ENCODE data around the gene MED25. TPM values are rescaled to one million over a fixed set of nuclear protein-coding genes. Genes with fewer than 3 reads are reported as not detected.
A peak's percentile ranks its signal among the peaks of the same experiment; 100 is the strongest.

Gene MED25
- total RNA-seq, 1 donor from 2014 or later: 72.2 TPM

DNA sequence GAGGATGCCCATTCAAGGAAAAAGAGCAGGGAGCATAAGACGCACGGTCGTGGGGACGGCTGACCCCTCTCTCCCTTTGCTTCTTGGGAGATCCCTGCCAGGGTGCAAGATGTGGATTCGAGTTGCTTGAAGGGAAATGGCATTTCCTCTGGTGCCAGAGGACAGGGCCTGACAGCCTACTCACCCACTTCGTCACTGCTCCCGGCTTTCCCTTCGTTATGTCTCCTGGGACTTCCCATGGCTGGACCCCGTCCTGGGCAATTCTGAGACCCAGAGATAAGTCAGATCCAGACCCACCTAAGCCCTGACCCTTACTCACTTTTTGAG is 60.6 kb downstream of the MED25 start:
- Histone ChIP-seq H3K27me3 (ENCODE audit: insufficient read depth, low read length) (no peaks in the 10 kb centered on the region), H3K79me2 (ENCODE audit: insufficient read depth, low read length) (peaks cover 40% of the 10 kb centered on the region), H3K36me3 (ENCODE audit: insufficient read depth, low read length) (peaks cover 7% of the 10 kb centered on the region), H3K9me3 (ENCODE audit: insufficient read depth, low read depth, low read length) (peaks cover 6% of the 10 kb centered on the region), H2AFZ (ENCODE audit: low read depth, low read length) (peak overlapping the region; percentile 84), H3K4me1 (ENCODE audit: insufficient read depth, low read length) (peaks cover 20% of the 10 kb centered on the region), H3K9ac (ENCODE audit: low read length) (peak overlapping the region; percentile 99), H4K20me1 (ENCODE audit: insufficient read depth, low read length) (peaks cover 5% of the 10 kb centered on the region), H3K4me2 (ENCODE audit: low read length) (peak overlapping the region; percentile 93), H3K27ac (ENCODE audit: low read depth, low read length) (no peak overlapping the region), H3K4me3 (ENCODE audit: insufficient read depth, low read depth, low read length) (peak overlapping the region; percentile 88)
- no peak overlapping the region for H3K4me3 Mint-ChIP-seq (ENCODE audit: unreplicated experiment)
- TF ChIP-seq EZH2 (IDR thresholded peaks at IDR 0.05; ENCODE audit: insufficient read depth, low read length): no peak
- TF ChIP-seq, protein P1, sequence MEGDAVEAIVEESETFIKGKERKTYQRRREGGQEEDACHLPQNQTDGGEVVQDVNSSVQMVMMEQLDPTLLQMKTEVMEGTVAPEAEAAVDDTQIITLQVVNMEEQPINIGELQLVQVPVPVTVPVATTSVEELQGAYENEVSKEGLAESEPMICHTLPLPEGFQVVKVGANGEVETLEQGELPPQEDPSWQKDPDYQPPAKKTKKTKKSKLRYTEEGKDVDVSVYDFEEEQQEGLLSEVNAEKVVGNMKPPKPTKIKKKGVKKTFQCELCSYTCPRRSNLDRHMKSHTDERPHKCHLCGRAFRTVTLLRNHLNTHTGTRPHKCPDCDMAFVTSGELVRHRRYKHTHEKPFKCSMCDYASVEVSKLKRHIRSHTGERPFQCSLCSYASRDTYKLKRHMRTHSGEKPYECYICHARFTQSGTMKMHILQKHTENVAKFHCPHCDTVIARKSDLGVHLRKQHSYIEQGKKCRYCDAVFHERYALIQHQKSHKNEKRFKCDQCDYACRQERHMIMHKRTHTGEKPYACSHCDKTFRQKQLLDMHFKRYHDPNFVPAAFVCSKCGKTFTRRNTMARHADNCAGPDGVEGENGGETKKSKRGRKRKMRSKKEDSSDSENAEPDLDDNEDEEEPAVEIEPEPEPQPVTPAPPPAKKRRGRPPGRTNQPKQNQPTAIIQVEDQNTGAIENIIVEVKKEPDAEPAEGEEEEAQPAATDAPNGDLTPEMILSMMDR (IDR thresholded peaks at IDR 0.05; ENCODE audit: insufficient read depth, low read depth, low read length): no peak
- H3K4me1 Mint-ChIP-seq (ENCODE audit: low read depth, unreplicated experiment): peaks cover 3% of the 10 kb centered on the region
- no peaks in the 10 kb centered on the region for H3K9me3 Mint-ChIP-seq (ENCODE audit: unreplicated experiment)
- no peak for DNase-seq (ENCODE audit: low read depth)
- H3K27ac Mint-ChIP-seq (ENCODE audit: unreplicated experiment): peak overlapping the region; percentile 71
- H3K36me3 Mint-ChIP-seq (ENCODE audit: low read depth, unreplicated experiment): peaks cover 22% of the 10 kb centered on the region
- FAIRE-seq: no peak
- H3K27me3 Mint-ChIP-seq (ENCODE audit: low read depth, unreplicated experiment): no peaks in the 10 kb centered on the region

DNA sequence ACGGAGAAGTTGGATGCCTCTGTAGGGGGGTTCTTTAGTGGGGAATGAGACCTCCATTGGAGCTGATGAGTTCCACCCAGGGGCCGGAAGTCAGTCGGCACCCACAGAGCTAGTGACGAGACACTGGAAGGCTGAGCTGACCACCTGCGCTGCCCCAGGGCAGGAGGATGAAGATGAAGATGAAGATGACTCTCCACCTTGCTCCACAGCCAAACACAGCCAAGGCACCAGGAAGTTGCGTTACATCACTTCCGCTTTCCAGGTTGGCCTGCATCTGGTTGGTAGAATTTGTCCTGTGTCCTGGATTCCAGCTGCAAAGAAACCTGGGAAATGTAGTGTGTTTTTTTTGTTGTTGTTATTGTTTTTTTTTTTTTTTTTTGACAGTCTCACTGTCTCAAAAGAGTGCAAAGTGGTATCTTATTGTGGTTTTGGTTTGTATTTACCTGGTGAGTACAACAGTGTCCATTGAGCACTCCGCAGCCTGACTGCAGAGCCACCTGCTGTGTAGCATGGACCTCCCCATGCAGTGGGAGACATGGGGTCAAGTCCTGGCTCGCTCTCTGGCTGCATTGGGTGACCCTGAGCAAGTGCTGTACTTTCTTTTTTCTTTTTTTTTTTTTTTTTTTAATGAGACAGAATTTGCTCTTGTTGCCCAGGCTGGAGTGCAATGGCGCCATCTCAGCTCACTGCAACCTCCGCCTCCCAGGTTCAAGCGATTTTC is 61.3 kb downstream of the MED25 start:
- Histone ChIP-seq H3K79me2 (ENCODE audit: insufficient read depth, low read length) (peaks cover 33% of the 10 kb centered on the region), H3K4me1 (ENCODE audit: insufficient read depth, low read length) (peaks cover 20% of the 10 kb centered on the region), H2AFZ (ENCODE audit: low read depth, low read length) (no peak overlapping the region), H3K27ac (ENCODE audit: low read depth, low read length) (no peak overlapping the region), H3K9ac (ENCODE audit: low read length) (no peak overlapping the region), H3K4me2 (ENCODE audit: low read length) (no peak overlapping the region), H4K20me1 (ENCODE audit: insufficient read depth, low read length) (peaks cover 5% of the 10 kb centered on the region), H3K36me3 (ENCODE audit: insufficient read depth, low read length) (peaks cover 9% of the 10 kb centered on the region), H3K27me3 (ENCODE audit: insufficient read depth, low read length) (no peaks in the 10 kb centered on the region), H3K4me3 (ENCODE audit: insufficient read depth, low read depth, low read length) (no peak overlapping the region), H3K9me3 (ENCODE audit: insufficient read depth, low read depth, low read length) (peaks cover 6% of the 10 kb centered on the region)
- Mint-ChIP-seq H3K4me1 (ENCODE audit: low read depth, unreplicated experiment) (peaks cover 3% of the 10 kb centered on the region), H3K27ac (ENCODE audit: unreplicated experiment) (no peak overlapping the region), H3K27me3 (ENCODE audit: low read depth, unreplicated experiment) (no peaks in the 10 kb centered on the region), H3K9me3 (ENCODE audit: unreplicated experiment) (no peaks in the 10 kb centered on the region), H3K4me3 (ENCODE audit: unreplicated experiment) (no peak overlapping the region), H3K36me3 (ENCODE audit: low read depth, unreplicated experiment) (peaks cover 21% of the 10 kb centered on the region)
- DNase-seq (ENCODE audit: low read depth): no peak
- TF ChIP-seq, protein P1 (IDR thresholded peaks at IDR 0.05; ENCODE audit: insufficient read depth, low read depth, low read length): no peak
- TF ChIP-seq EZH2 (IDR thresholded peaks at IDR 0.05; ENCODE audit: insufficient read depth, low read length): no peak
- no peak for FAIRE-seq

DNA sequence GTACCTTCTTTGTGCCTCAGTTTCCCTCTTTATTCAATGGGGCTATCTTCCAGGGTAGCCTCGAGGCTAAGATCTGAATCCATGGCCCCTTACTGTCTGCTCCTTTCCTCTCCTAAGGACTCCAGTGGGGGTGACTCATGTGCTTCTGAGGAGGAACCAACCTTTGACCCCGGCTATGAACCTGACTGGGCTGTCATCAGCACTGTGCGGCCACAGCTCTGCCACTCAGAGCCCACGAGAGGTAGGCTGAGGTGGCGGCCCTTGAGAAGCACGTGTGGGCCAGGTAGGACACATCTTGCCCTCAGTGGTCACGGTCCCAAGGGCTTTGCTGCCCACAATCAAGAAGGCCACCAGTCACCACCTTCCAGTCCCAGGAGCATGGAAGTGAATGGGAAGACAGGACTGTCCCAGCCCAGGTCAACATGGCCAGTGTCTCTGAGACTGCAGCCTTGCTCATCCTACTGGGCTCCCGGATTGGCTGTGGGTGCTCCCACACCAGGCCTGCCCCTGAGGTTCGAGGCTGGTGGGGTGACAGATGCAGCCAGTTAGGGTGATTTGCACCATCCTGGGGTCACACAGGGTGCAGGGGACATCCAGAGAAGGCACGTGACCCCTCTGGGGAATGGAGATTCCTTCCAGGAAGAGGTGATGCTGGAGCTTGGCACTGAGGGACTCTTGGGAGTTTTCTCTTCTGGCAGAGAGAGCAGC is 62.2 kb downstream of the MED25 start:
- Histone ChIP-seq H3K36me3 (ENCODE audit: insufficient read depth, low read length) (peaks cover 9% of the 10 kb centered on the region), H3K79me2 (ENCODE audit: insufficient read depth, low read length) (peaks cover 24% of the 10 kb centered on the region), H3K9ac (ENCODE audit: low read length) (no peak overlapping the region), H3K27me3 (ENCODE audit: insufficient read depth, low read length) (no peaks in the 10 kb centered on the region), H3K4me1 (ENCODE audit: insufficient read depth, low read length) (peaks cover 13% of the 10 kb centered on the region), H3K4me2 (ENCODE audit: low read length) (no peak overlapping the region), H3K27ac (ENCODE audit: low read depth, low read length) (no peak overlapping the region), H2AFZ (ENCODE audit: low read depth, low read length) (no peak overlapping the region), H3K4me3 (ENCODE audit: insufficient read depth, low read depth, low read length) (no peak overlapping the region), H3K9me3 (ENCODE audit: insufficient read depth, low read depth, low read length) (peaks cover 6% of the 10 kb centered on the region), H4K20me1 (ENCODE audit: insufficient read depth, low read length) (peaks cover 5% of the 10 kb centered on the region)
- no peaks in the 10 kb centered on the region for H3K9me3 Mint-ChIP-seq (ENCODE audit: unreplicated experiment)
- H3K4me1 Mint-ChIP-seq (ENCODE audit: low read depth, unreplicated experiment): no peaks in the 10 kb centered on the region
- DNase-seq (ENCODE audit: low read depth) (no peak), FAIRE-seq (no peak)
- no peak for TF ChIP-seq EZH2 (IDR thresholded peaks at IDR 0.05; ENCODE audit: insufficient read depth, low read length)
- TF ChIP-seq, protein P1 (IDR thresholded peaks at IDR 0.05; ENCODE audit: insufficient read depth, low read depth, low read length): no peak
- no peak overlapping the region for H3K27ac Mint-ChIP-seq (ENCODE audit: unreplicated experiment)
- no peak overlapping the region for H3K4me3 Mint-ChIP-seq (ENCODE audit: unreplicated experiment)
- peaks cover 24% of the 10 kb centered on the region for H3K36me3 Mint-ChIP-seq (ENCODE audit: low read depth, unreplicated experiment)
- H3K27me3 Mint-ChIP-seq (ENCODE audit: low read depth, unreplicated experiment): no peaks in the 10 kb centered on the region
